Activated CD4-positive, alpha-beta T cell treated with anti-CD3 and anti-CD28 coated beads for 4 hours (primary cell): ENCODE data around the gene ZMYND11.

Experiments used
- DNase-seq, 2 donors: peaks; one replicate each; pipeline ENCODE4 v3.0.0-alpha.2; 2020

Gene ZMYND11

DNA sequence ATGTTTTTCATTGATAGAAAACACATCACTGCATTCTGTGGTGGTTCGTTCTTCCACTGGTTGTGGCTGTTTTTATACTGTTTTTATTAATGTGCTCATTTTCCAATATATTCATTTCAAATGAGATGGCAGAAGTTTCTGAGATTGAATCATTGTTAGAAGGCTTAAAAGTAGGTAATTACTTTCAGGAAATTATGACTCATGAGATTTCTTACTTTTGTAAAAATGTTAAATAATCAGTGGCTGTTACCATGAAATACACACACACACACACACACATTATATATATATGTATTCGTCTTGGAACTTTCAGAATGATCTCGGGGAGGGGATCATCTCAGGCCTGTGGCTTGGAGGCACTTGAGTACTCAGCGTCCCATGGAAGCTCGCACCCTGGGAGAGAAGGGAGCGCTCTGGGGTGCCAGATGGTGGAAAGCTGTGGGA, 66.1 kb downstream of the ZMYND11 start:
- DNase-seq, result no peak

DNA sequence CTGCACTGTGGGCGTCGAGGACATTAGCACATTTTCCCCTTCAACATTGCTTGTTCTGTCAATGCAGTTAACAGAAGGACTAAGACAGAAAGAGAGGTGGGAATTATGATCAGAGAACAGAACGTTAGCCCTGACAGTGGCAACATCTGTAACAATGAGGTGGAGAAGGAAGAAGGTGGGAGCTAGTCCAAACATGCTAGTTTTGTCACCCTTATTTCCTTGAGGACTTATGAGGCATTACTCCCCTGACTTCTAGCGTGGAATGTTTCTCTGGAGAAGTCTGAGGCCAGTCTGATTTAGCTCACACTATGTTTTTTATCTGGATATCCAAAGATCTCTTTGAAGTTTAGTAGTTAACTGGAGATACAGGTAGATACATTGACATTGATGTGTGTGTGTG, 73.4 kb downstream of the ZMYND11 start:
- DNase-seq, result no peak

DNA sequence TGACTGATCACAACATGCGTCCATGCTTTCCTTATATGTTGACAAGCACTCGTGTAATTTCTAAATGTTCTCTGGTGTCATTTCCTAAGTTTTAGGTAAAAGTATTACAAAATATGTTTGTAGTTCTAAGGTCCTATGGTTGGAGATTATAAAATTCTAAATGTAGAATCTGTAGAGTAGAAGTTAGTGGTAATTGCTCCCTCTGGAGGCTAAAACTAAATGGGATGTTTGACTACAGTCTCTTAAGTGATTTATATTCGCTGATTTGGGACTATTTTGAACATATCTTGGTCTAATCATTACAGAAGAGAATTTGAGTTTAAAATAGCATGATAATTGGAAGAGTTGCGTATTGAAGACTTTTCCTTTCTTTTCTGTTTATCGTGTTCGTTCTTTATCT, 74.1 kb downstream of the ZMYND11 start:
- no peak for DNase-seq

DNA sequence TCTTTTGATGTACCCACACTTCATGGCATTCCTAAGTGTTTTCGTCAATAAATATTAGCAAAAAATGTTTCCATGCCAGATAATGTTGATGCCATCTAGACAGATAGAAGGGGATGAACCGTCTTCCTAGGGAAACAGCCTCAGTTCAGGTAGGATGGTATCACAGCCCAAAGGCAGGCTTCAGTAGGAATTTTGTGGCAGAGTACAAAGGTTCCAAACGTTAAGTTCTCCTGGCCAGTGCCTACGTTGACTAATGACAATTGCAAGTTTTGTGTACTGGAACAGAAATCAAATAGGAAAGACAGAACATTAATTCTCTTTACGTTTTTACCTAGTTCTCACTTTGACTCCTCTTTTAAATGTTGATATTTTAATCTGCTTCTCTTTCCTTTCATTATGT, 75.0 kb downstream of the ZMYND11 start:
- no peak for DNase-seq

DNA sequence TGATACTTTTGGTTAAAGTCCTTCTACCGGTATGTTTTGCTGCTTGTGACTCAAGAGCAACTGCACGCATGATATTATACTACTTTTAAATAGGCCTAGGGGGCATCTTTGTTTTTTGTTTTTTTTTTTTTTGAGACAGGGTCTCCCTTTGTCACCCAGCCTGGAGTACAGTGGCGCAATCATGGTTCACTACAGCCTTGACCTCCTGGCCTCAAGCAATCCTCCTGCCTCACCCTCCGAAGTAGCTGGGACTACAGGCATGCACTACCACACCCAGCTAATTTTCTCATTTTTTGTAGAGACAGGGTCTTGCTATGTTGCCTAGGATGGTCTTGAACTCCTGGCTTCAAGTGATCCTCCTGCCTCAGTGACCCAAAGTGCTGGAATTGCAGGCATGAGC, 80.2 kb downstream of the ZMYND11 start:
- DNase-seq, result no peak

DNA sequence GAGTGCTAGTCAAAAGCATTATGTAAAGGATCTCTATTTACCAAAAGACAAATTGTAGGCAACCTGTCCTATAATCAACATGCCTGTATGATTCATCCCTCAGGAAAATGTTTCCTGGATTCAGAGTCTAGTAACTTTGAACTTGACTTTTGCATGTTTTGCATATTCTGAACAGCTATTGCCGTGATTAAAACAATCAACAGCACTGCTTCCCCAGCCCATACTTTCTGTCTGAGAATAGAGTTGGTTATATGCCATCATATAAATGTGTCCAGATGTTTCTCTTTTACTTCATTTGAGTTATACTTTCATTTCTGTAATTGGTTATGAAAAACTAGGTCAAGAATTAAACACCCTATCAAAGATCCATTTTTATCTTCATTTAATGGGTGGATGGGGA, 83.5 kb downstream of the ZMYND11 start:
- DNase-seq, result no peak

DNA sequence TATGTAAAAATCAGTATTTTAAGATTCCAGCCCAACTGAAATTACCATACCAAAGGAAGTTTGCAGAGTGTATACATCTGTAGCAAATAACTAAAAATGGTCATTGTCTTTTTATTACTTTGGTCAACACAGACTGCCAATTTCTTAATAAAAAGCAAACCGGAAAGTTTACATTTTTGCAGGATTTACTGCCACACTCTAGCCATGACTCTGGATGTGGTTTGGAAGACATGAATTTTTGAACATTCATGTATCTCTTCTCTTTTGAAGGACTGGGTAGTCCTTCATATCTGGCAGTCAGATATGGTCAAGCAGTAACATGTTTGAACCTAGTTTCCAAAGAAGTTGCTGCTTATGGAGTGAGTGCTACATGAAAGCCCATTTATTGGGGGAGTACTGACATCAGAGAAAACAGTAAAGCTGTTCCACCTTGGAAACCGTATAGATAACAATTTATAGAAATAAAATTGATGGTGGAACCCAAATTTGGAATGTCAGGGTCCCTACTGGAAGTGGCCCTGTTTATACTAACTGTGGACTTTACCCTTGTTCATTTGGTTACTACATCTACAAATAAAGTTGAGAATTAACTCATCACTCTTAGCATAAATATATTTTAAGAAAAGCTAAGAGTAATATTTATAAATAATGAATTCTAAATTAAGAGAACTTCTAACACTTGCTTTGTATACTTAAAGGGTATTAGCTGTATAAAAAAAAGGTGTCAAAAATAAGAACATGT, 84.6 kb downstream of the ZMYND11 start:
- DNase-seq, result no peak

DNA sequence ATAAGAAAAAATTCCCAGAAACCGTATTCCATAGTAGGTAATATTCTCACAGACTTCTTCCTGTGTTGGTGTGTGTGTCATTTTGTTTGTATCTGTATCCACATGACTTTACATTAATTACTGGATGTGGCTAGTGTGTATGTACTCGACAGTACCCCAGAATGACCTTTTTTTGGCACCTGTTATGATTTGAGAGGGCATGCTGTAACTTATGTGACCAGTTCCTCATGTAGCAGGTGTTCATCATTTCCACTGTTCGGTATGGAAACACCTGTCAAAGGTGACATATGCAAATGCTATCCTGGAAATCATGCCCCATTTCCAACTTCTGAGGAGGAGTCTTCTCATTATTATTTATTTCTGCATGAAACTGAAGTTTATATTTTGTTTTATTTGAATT, 89.3 kb downstream of the ZMYND11 start:
- no peak for DNase-seq

DNA sequence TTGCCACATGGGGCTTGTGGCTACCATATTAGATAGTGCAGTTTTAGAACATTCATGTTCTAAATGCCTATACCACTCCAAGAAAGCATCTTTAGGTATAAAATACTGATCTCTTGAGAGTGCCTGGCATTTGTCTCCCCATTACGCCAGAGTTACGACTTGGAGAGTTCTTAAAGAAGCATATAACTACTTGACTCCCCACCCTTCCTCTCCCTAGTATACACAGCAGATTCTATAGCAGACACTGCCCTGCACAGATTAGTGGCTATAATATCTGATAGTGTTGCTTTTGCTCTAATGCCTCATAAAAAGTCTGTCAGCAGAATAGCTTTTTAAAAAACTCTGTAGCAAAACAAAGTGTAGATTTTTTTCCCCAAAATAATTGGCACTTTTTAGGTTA, 90.8 kb downstream of the ZMYND11 start:
- no peak for DNase-seq

DNA sequence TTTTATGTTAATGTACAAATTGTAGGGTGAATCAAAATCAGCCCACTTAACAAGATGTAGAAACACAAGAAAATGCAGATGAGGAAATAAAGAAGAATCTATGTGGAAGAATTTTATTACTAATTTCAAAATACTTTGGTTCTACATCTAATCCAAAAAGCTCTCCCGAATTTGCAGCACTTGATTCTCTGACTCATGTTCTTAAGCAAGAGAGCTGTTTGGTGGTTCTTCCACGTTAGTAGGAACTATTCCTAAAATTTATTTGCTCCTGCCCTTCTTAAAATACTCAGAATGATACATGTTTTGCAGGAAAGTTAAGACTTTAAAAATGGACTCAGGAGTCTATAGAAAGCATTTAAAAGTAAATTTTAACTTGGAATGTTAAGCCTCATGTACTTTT, 91.8 kb downstream of the ZMYND11 start:
- DNase-seq, result no peak

DNA sequence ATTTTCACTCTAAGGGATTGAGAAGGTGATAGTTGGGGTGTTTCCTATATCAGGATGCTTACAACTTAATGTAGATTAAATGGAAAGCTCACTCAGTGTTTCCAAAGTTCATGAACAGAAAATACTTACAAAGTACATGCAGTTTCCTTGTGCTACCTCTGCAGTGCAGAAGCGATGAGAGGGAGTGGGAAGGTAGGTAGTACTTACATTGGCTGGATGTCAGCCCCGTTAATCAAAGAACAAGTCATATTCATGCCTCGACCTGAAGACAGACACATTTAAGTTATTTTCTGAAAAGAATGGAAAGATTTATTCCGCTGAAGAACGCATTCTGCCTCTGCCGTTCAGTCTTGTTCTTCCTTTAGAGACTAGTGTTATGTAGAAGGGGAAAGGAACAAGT, 93.1 kb downstream of the ZMYND11 start:
- DNase-seq, result no peak

DNA sequence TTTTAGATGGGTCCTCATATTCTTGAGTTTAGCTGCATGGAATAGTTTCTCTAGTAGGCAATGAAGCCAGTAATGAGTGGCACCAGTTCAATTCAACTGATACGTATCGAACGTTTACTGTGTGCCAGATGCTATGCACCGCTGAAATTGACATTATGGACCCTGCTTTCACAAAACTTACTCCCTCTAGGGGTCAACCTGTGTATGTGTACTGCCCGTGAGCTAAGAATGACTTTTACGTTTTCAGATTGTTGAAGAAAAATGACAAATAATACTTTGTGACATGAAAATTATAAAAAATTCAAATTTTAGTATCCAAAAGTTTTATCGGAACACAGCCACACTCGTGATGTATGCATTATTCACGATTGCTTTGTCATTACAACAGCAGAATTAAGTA, 95.5 kb downstream of the ZMYND11 start:
- no peak for DNase-seq

DNA sequence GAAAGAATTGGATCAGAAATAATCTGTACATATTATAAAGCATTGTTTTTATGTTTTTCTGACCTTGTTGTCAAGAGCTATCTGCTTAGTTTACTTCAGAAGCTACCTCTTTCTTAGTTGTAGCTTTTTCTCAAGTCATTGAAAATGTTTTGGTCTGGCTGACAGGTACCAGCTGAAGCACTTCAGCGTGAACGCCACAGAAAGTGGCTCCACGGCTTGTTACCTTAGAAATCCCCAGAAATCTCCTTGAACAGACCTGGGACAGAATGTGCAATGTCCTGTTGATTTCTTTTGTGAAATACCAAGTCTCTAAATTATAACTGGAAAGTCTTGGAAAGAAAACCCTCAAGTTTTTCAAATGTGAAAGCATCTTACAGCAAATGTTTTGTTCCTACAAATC, 96.8 kb downstream of the ZMYND11 start:
- DNase-seq, result no peak

DNA sequence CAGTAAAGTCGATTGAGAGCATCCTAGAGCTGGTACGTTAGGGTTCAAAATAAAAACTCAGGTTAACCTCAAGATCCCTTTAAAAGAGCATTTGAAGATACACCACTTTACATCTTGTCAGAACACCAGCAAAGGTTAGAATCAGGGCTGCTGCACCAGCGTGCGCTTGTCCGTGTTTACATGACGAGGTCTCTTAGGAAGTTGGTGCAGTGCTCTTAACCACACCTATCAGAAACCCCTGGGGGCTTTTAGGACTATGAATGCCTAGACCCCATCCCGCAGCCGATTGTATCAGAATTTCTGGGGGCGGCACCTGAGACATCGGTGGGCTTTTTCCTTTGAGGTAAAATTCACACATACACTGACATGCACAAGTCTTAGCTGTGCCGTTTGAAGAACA, 97.6 kb downstream of the ZMYND11 start:
- no peak for DNase-seq

DNA sequence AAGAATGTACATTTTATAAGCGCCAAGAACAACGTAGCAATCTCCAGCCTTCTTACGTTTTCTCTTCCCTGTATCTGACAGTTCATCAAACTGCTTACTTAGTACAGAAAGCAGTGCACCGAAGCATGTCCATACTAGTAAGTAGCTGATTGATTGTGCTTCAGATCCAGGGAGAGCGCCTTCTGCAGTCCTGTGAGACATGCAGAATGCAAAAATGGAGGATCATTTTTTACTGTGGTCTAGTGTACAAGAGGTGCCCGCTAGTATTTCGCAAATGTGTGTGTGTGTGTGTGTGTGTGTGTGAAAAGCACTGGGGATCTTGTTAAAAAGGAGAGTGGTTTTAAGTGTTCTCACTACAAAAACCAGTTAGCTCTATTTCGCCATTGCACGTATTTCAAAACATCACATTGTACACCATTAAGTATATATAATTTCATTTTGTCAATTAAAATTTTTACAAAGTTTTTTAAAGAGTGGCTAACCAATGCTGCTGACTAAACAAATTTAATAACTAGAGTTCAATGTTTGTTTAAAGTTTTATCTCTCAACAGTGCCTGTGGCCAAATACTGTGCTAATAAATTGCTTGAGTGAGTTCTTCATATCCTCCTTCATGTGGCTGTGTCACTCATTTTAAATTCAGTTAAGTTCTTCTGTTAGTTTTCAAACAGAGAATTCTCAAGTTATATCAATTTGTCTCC, 99.6 kb downstream of the ZMYND11 start:
- no peak for DNase-seq

DNA sequence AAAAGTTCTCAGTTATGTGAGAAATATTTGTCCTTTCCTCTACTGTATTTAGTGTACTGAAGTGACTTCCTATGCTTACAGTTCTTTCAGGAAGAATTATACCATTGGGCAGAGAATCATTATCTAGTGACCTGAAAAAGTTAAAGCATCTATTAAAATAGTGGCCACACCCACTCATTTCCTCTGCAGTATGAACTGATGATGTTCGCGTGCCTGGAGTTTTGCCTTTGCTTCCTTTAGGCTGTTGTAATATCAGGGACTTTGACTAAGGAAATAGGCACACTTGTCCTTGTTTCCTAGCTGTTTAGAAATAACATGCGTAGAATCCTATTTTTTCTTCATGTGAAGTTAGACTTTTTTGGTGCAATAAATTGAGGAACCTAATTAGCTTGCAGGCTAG, 100.7 kb downstream of the ZMYND11 start:
- no peak for DNase-seq

DNA sequence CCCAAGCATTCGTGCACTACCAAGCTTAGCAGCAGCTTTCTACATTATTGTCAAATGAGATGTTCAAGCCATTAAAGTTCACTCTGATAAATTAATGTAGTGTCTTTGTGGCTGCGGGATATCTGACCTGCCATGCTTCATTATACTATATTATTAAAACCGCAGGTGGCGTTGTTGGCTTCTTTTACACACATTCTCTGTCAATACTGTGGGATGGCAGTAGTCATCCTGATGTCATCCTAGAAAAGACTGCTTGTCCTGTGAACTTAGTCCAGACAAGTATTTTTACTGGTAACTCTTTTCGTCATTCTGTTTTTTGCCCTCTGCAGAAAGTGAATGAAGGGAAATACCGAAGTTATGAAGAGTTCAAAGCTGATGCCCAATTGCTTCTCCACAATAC, 103.9 kb downstream of the ZMYND11 start:
- no peak for DNase-seq

DNA sequence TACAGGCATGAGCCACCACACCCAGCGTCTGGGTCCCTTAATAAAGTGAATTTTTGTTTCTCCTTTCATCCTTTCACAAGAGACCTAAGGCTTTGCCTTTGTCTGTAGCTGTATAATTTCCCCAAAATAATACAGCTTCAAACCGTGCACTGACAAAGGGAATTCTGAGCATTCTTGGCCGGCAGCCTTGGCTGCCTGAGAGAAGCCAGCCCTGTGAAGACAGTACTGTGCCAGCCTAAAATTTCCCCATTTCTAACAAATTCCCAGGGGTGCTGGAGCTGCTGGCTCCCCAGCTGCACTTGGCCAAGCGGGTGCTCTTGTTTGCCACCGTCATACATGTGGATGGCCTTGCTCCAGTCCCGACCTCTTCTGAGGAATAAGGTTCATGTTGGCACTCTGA, 106.2 kb downstream of the ZMYND11 start:
- DNase-seq, result no peak

DNA sequence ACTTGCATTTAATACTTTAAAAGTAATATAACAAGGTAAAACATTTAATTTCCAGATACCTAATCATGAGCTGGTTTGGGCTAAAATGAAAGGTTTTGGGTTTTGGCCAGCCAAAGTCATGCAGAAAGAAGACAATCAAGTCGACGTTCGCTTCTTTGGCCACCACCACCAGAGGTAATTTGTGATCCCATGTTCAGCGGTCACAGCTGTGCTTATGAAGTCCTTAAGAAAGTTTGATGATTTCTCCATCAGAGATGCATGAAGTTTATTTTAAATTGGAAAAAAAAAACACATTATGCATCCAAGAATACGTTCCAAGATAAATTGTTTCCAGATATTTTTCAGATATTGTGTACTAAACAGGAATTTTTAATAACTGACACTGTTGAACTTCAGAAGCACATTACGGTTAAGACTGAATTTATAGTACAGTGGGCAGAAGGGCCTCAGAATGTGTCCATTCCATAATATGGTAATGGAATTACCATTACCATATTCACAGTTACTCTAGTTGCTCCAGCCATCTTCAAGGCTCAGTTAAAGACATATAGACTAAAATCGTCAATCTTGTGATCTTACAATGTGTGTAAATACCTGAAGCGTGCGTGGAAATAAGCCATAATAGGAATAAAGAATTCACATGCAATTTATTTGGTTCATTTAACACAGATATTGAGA, 106.8 kb downstream of the ZMYND11 start:
- no peak for DNase-seq

DNA sequence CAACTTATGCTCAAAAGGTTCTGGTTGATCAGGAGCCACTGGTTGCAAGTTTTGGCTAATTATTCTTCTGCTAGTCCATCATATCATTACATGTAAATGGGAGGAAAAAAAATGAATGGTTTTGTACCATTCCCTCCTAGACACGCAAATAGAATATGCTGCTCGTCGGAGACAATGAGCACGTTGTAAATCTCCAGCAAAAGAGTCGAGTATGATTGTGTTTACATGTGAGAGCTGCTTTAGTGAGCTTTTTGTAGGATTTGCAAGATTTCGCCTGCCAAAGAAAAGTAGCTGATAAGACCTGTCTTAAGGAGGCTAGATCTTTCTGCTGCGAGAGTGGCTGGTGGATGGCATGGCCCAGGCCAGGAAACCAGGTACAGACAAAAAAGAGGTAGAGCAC, 109.0 kb downstream of the ZMYND11 start:
- no peak for DNase-seq

DNA sequence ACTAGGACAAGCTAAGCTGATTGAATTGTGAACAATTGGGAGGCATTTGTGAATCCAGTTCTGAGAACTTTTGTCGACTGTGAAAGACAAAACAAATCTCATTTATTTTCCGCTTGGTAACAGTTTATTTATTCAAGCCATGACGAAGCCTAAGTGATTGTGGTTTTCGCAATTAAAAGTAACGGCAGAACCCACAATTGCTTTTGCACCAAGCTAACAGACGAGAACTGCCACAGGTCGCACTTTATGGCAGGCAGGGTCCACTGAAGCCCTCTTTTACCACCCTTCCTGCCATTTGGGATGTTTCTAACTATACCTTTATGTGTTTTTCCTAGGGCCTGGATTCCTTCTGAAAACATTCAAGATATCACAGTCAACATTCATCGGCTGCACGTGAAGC, 111.2 kb downstream of the ZMYND11 start:
- no peak for DNase-seq

DNA sequence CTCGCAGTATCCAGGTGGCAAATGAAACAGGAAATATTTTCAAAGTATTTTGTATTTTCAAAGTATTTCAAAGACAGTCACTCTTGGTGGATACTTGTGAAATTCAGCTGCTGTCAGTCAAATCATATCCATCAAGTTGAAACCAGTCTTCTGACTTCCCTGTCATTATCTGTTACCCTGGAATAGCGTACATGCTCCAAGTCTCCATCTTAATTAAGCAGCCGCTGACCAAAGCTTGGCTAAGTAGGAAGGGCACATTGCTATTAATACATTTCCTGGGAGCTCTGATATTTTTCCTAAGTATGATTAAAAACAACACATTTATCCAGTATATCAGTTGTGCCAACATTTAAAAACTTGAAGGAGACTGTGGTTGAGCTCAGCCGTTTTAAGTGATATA, 112.2 kb downstream of the ZMYND11 start:
- DNase-seq, result no peak

DNA sequence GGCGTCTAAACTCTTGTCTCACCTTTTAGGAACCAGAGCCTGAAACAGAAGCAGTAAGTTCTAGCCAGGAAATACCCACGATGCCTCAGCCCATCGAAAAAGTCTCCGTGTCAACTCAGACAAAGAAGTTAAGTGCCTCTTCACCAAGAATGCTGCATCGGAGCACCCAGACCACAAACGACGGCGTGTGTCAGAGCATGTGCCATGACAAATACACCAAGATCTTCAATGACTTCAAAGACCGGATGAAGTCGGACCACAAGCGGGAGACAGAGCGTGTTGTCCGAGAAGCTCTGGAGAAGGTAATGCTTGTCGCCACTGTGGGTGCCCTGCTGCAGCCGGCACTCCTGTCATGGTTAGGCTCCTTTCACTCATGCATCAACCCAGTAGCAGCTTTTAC, 113.1 kb downstream of the ZMYND11 start:
- DNase-seq, result no peak

DNA sequence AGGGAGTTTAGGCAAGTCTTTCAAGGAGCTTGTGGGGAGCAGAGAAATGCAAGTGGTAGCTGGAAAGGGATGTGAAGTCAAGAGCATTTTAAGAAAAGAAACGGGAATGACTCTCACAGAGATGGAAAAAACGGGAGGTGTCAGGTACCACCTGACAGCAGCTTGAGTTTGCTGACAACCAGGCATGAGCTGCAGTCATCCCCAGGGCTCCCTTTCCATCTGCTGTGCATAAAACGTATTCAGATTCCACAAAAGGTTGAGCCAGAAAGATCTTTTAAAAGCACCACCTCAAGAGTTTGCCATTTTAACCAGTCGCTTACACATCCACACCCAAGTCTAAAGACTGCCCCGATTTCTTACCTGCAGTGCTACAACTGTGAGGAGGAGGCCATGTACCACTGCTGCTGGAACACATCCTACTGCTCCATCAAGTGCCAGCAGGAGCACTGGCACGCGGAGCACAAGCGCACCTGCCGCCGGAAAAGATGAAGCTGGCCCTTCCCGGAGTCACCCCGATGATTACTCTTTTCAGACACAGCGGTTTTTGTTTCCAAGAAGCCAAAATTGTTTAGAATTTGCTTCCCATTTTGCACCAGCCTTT, 116.8 kb downstream of the ZMYND11 start:
- no peak for DNase-seq
